Measurements from ENCODE around the gene CHRD. TPM values are rescaled to one million over a fixed set of nuclear protein-coding genes. Genes with fewer than 3 reads are reported as not detected.

The CHRD gene
- total and polyA plus RNA-seq, 9 of the 15 experiments (the other 6 are each of a cell fraction or from before 2014, with no cell fraction given): 0.11 to 1.3 (median 0.59) TPM; not detected in 3

GRCh38 chr3:184361932-184362667 is 17.8 kb upstream of the CHRD start (continued):
- TF ChIP-seq FOXA3 (CRISPR knock-in tag; conservative IDR thresholded peaks at IDR 0.05 in 1 of 2, IDR thresholded peaks at IDR 0.05 in 1 of 2) (no peak), ZNF764 (CRISPR knock-in tag; IDR thresholded peaks at IDR 0.05; ENCODE audit: low read depth) (no peak), ZNF175 (CRISPR knock-in tag; IDR thresholded peaks at IDR 0.05; ENCODE audit: low read depth) (peak; percentile 10; the same call in 1 of the 2 replicates), MNT (conservative IDR thresholded peaks at IDR 0.05) (peak; percentile 1 to 72; a peak in 1 of 4 replicates), PHF8 (IDR thresholded peaks at IDR 0.05; ENCODE audit: borderline replicate concordance, low read length) (peak; percentile 34)

Measured in K562 (cell line).